ENCODE data around the gene NPAS4. TPM values are rescaled to one million over a fixed set of nuclear protein-coding genes. Genes with fewer than 3 reads are reported as not detected.
A peak's percentile ranks its signal among the peaks of the same experiment; 100 is the strongest.

Gene NPAS4
- total and polyA plus RNA-seq, 9 of the 15 experiments (the other 6 are each of a cell fraction or from before 2014, with no cell fraction given), result not detected

DNA sequence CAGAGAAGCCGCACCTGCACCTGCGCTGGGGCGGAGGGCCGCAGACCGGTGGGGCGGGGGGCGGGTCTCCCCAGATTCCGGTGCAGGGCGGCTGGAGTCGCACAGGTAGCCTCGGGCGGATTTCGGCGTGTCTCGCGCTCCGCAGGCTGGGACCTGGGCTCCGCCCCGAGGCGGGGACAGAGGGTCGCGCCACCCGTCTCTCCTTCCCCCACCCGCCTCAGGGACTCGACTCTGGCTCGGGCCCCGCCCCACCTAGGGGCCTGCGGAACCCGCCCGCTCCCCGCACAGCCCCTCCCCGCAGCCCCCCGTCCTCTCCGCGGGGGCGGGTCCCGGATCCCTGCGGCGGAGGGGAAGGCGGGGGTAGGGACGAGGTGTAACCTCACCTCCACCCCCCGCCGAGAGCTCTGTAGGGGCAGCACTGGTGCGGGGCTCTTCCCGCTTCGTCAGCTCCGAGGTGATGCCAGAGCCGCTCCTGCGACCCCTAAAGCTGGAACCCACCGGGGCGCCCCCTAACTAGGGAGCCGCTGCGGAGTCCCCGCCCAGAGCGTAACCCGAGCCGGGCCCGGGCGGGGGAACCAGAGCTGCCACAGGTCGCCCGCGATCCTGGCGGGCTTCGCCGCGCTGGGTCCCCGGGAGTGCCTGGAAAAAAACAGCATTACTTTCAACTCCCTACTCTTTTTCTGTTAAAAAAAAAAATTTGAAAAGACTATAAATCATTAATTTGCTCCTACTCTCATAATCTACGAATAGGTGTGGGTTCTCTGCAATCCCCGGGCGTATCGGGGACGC lies 49.0 kb upstream of the NPAS4 start, which contains the start of gene SLC29A2 (continued):
- TF ChIP-seq, protein P1, sequence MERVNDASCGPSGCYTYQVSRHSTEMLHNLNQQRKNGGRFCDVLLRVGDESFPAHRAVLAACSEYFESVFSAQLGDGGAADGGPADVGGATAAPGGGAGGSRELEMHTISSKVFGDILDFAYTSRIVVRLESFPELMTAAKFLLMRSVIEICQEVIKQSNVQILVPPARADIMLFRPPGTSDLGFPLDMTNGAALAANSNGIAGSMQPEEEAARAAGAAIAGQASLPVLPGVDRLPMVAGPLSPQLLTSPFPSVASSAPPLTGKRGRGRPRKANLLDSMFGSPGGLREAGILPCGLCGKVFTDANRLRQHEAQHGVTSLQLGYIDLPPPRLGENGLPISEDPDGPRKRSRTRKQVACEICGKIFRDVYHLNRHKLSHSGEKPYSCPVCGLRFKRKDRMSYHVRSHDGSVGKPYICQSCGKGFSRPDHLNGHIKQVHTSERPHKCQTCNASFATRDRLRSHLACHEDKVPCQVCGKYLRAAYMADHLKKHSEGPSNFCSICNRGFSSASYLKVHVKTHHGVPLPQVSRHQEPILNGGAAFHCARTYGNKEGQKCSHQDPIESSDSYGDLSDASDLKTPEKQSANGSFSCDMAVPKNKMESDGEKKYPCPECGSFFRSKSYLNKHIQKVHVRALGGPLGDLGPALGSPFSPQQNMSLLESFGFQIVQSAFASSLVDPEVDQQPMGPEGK (CRISPR knock-in tag; IDR thresholded peaks at IDR 0.05; ENCODE audit: borderline replicate concordance), result no peak
- TF ChIP-seq MED1 (CRISPR knock-in tag; IDR thresholded peaks at IDR 0.05; ENCODE audit: borderline replicate concordance) (no peak), SP2 (IDR thresholded peaks at IDR 0.05; ENCODE audit: extremely low read depth, low read depth, low read length, poor library complexity, severe bottlenecking) (no peak), KDM4B (IDR thresholded peaks at IDR 0.05; ENCODE audit: borderline replicate concordance in 2 of 2, low read depth in 1 of 2) (peak in 1 of 2 experiments; percentile 92; a peak in 1 of 4 replicates), RBM39 (optimal IDR thresholded peaks at IDR 0.05; ENCODE audit: low read depth, low read length) (no peak), ZKSCAN8 (CRISPR knock-in tag; IDR thresholded peaks at IDR 0.05) (no peak), ZNF274 (IDR thresholded peaks at IDR 0.05; ENCODE audit: borderline replicate concordance, low read depth, low read length) (no peak), ZBTB17 (CRISPR knock-in tag; IDR thresholded peaks at IDR 0.05) (no peak)
- TF ChIP-seq, protein P2, sequence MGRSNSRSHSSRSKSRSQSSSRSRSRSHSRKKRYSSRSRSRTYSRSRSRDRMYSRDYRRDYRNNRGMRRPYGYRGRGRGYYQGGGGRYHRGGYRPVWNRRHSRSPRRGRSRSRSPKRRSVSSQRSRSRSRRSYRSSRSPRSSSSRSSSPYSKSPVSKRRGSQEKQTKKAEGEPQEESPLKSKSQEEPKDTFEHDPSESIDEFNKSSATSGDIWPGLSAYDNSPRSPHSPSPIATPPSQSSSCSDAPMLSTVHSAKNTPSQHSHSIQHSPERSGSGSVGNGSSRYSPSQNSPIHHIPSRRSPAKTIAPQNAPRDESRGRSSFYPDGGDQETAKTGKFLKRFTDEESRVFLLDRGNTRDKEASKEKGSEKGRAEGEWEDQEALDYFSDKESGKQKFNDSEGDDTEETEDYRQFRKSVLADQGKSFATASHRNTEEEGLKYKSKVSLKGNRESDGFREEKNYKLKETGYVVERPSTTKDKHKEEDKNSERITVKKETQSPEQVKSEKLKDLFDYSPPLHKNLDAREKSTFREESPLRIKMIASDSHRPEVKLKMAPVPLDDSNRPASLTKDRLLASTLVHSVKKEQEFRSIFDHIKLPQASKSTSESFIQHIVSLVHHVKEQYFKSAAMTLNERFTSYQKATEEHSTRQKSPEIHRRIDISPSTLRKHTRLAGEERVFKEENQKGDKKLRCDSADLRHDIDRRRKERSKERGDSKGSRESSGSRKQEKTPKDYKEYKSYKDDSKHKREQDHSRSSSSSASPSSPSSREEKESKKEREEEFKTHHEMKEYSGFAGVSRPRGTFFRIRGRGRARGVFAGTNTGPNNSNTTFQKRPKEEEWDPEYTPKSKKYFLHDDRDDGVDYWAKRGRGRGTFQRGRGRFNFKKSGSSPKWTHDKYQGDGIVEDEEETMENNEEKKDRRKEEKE (IDR thresholded peaks at IDR 0.05; ENCODE audit: borderline replicate concordance in 1 of 2, control insufficient read depth in 1 of 2, low read depth in 2 of 2, low read length in 1 of 2), result no peak
- TF ChIP-seq, protein P3, sequence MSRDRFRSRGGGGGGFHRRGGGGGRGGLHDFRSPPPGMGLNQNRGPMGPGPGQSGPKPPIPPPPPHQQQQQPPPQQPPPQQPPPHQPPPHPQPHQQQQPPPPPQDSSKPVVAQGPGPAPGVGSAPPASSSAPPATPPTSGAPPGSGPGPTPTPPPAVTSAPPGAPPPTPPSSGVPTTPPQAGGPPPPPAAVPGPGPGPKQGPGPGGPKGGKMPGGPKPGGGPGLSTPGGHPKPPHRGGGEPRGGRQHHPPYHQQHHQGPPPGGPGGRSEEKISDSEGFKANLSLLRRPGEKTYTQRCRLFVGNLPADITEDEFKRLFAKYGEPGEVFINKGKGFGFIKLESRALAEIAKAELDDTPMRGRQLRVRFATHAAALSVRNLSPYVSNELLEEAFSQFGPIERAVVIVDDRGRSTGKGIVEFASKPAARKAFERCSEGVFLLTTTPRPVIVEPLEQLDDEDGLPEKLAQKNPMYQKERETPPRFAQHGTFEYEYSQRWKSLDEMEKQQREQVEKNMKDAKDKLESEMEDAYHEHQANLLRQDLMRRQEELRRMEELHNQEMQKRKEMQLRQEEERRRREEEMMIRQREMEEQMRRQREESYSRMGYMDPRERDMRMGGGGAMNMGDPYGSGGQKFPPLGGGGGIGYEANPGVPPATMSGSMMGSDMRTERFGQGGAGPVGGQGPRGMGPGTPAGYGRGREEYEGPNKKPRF (IDR thresholded peaks at IDR 0.05; ENCODE audit: low read depth, low read length), result no peak
- TF ChIP-seq, protein P4, sequence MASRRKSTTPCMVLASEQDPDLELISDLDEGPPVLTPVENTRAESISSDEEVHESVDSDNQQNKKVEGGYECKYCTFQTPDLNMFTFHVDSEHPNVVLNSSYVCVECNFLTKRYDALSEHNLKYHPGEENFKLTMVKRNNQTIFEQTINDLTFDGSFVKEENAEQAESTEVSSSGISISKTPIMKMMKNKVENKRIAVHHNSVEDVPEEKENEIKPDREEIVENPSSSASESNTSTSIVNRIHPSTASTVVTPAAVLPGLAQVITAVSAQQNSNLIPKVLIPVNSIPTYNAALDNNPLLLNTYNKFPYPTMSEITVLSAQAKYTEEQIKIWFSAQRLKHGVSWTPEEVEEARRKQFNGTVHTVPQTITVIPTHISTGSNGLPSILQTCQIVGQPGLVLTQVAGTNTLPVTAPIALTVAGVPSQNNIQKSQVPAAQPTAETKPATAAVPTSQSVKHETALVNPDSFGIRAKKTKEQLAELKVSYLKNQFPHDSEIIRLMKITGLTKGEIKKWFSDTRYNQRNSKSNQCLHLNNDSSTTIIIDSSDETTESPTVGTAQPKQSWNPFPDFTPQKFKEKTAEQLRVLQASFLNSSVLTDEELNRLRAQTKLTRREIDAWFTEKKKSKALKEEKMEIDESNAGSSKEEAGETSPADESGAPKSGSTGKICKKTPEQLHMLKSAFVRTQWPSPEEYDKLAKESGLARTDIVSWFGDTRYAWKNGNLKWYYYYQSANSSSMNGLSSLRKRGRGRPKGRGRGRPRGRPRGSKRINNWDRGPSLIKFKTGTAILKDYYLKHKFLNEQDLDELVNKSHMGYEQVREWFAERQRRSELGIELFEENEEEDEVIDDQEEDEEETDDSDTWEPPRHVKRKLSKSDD (conservative IDR thresholded peaks at IDR 0.05; ENCODE audit: low read length), result no peak
- TF ChIP-seq, protein P5, sequence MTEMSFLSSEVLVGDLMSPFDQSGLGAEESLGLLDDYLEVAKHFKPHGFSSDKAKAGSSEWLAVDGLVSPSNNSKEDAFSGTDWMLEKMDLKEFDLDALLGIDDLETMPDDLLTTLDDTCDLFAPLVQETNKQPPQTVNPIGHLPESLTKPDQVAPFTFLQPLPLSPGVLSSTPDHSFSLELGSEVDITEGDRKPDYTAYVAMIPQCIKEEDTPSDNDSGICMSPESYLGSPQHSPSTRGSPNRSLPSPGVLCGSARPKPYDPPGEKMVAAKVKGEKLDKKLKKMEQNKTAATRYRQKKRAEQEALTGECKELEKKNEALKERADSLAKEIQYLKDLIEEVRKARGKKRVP (CRISPR knock-in tag; IDR thresholded peaks at IDR 0.05), result no peak
